HL-60 (cell line): ENCODE data around the gene DPYD.

Experiments
- DNase-seq, 2 experiments: peaks; one replicate each; pipeline ENCODE4 v3.0.0-alpha.2; 2010 to 2020; ENCODE audit warnings: low read depth in 1 of 2, low spot score in 1 of 2
- H3K27ac ChIP-seq: fragments of 250-450 bp; sonication (Bioruptor Pico); replicated peaks from 2 replicates; pipeline ENCODE4 v1.5.1; 2020; ENCODE audit warnings: mild to moderate bottlenecking, moderate library complexity
- H3K27me3 ChIP-seq: fragments of 250-450 bp; sonication (Bioruptor Pico); 2 replicates; pipeline ENCODE4 v1.5.1; 2021; ENCODE audit warnings: mild to moderate bottlenecking, moderate library complexity; ENCODE audit not compliant: insufficient read depth, poor library complexity, severe bottlenecking
- H3K4me3 ChIP-seq: replicated peaks from 2 replicates; pipeline ENCODE4 v1.5.1; 2011; ENCODE audit warnings: mild to moderate bottlenecking, control low read depth, low read length; ENCODE audit not compliant: insufficient read depth
- GABPA ChIP-seq: IDR thresholded peaks from 2 replicates; pipeline ENCODE4 v1.6.1; 2012; ENCODE audit warnings: low read depth
- POLR2AphosphoS5 ChIP-seq: IDR thresholded peaks from 2 replicates; pipeline ENCODE4 v1.6.1; 2012; ENCODE audit warnings: low read depth
- SPI1 ChIP-seq: IDR thresholded peaks from 2 replicates; pipeline ENCODE4 v1.6.1; 2012; ENCODE audit warnings: low read depth, mild to moderate bottlenecking, borderline replicate concordance
- TF ChIP-seq, protein P1 (sequence below): IDR thresholded peaks from one replicate; pipeline ENCODE4 v1.5.1; 2011; ENCODE audit warnings: low read length, control low read depth, inconsistent platforms; ENCODE audit not compliant: insufficient read depth
- TF ChIP-seq, protein P2 (sequence below): IDR thresholded peaks from 2 replicates; pipeline ENCODE4 v1.6.1; 2012; ENCODE audit warnings: low read depth; ENCODE audit not compliant: insufficient replicate concordance

The DPYD gene

DNA sequence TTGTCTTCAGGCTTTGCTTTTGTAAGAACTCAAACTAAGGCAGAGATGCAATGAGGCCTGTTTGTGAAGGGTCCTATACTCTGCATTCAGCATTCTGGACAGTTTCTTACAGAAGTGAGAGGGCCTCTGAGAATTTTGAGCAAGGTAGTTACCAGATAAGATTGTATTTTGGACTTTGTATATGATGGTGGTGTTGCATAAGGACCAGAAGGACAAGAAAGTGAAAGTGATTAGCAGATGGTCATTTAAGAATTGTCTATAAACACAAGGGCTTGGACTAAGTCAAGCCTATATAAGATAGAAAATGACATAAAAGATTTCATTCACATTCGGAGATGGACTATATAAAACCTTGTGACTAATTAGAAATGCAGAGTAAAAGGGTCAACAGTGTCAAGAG is 662.2 kb downstream of the DPYD start:
- no peak for TF ChIP-seq POLR2AphosphoS5
- TF ChIP-seq, protein P1, sequence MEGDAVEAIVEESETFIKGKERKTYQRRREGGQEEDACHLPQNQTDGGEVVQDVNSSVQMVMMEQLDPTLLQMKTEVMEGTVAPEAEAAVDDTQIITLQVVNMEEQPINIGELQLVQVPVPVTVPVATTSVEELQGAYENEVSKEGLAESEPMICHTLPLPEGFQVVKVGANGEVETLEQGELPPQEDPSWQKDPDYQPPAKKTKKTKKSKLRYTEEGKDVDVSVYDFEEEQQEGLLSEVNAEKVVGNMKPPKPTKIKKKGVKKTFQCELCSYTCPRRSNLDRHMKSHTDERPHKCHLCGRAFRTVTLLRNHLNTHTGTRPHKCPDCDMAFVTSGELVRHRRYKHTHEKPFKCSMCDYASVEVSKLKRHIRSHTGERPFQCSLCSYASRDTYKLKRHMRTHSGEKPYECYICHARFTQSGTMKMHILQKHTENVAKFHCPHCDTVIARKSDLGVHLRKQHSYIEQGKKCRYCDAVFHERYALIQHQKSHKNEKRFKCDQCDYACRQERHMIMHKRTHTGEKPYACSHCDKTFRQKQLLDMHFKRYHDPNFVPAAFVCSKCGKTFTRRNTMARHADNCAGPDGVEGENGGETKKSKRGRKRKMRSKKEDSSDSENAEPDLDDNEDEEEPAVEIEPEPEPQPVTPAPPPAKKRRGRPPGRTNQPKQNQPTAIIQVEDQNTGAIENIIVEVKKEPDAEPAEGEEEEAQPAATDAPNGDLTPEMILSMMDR = no peak
- Histone ChIP-seq H3K4me3 (no peak overlapping the region), H3K27ac (no peak overlapping the region), H3K27me3 (no peaks in the 10 kb centered on the region)
- DNase-seq = no peak

DNA sequence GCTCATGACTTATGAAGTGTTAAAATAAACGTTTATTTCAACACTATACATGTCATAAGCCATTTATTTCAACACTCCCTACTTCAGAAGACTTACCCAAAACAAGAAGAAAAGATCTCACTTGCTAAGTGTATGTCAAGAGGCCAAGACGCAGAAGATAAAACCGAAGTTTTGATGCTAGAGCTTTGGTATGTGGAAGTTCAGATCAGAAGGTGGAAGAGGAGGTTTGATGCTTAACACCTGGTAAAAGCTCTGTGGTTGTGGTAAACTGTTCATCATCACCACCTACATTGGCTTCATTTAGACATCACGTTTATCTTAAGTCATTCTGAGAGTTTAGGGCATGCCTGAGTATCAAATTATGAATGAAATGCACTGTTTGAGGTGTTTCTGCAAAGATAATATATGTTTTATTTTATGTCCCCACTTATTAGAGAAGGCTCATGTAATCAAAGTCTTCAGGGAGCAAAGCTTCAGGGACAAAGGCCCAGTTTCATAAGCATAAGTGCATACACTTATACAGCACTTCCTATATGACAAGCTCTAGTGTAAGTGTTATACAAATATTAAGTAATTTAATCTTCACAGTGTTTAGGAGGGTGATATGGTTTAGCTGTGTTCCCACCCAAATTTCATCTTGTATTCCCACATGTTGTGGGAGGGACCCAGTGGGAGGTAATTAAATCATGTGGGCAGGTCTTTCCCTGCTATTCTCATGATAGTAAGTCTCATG is 665.9 kb downstream of the DPYD start:
- Histone ChIP-seq H3K27me3 (peaks cover 3% of the 10 kb centered on the region), H3K4me3 (no peak overlapping the region)
- TF ChIP-seq GABPA (no peak), POLR2AphosphoS5 (no peak), SPI1 (no peak)
- TF ChIP-seq, protein P1 = no peak
- TF ChIP-seq, protein P2, sequence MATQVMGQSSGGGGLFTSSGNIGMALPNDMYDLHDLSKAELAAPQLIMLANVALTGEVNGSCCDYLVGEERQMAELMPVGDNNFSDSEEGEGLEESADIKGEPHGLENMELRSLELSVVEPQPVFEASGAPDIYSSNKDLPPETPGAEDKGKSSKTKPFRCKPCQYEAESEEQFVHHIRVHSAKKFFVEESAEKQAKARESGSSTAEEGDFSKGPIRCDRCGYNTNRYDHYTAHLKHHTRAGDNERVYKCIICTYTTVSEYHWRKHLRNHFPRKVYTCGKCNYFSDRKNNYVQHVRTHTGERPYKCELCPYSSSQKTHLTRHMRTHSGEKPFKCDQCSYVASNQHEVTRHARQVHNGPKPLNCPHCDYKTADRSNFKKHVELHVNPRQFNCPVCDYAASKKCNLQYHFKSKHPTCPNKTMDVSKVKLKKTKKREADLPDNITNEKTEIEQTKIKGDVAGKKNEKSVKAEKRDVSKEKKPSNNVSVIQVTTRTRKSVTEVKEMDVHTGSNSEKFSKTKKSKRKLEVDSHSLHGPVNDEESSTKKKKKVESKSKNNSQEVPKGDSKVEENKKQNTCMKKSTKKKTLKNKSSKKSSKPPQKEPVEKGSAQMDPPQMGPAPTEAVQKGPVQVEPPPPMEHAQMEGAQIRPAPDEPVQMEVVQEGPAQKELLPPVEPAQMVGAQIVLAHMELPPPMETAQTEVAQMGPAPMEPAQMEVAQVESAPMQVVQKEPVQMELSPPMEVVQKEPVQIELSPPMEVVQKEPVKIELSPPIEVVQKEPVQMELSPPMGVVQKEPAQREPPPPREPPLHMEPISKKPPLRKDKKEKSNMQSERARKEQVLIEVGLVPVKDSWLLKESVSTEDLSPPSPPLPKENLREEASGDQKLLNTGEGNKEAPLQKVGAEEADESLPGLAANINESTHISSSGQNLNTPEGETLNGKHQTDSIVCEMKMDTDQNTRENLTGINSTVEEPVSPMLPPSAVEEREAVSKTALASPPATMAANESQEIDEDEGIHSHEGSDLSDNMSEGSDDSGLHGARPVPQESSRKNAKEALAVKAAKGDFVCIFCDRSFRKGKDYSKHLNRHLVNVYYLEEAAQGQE = no peak

DNA sequence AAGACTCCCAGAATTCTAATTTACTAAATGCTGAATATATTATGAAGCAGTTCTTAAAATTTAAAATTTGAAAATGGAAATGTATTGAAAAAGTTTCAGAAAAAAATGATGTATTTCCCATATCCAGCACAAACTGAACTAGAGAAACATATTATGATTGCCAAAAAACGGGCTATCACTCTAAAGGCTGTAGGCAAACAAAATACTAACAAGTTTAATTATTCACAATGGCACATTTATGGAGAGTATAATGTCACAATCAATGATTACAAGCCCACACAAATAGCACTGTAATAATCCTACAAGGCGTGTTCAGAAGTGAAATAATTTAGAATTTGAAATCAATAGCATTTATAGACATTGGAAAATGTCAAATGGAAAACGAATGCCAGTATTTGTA is 667.9 kb downstream of the DPYD start:
- H3K27ac ChIP-seq = peak overlapping the region; percentile 43
- DNase-seq = no peak
- no peak for TF ChIP-seq SPI1
- TF ChIP-seq GABPA = no peak
- TF ChIP-seq POLR2AphosphoS5 = no peak
- TF ChIP-seq, protein P1 = no peak
- TF ChIP-seq, protein P2 = no peak
- peaks cover 3% of the 10 kb centered on the region for H3K27me3 ChIP-seq
- H3K4me3 ChIP-seq = no peak overlapping the region

More for the DNA sequence above, 665.9 kb downstream of the DPYD start:
- H3K27ac ChIP-seq = peak overlapping the region; percentile 73
- peak; percentile 13 to 76 for DNase-seq

DNA sequence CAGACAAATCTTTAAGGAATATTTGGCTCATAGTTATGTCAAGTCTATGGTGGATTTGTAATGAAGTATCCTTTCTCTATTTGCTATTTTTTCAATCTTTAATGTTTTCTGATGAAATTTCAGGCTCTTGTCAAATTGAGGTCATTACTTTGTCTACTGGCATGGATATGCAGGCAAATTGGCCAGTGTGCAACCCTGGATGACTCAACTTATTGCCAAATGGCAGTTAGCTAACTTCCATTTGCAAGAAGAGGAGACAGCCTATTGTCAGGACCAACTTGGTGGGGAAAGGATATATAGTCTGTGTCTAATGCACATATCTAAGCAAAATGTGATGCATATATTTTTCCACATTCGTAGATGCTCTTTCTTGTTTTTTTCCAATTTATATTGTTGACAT is 668.8 kb downstream of the DPYD start:
- TF ChIP-seq, protein P1 = no peak
- TF ChIP-seq GABPA (no peak), SPI1 (no peak), POLR2AphosphoS5 (no peak)
- TF ChIP-seq, protein P2 = no peak
- peak overlapping the region; percentile 43; the same call in 1 of the 2 replicates for H3K27ac ChIP-seq
- DNase-seq = peak; percentile 81 to 91

More for the DNA sequence above, 668.8 kb downstream of the DPYD start:
- peaks cover 3% of the 10 kb centered on the region for H3K27me3 ChIP-seq
- no peak overlapping the region for H3K4me3 ChIP-seq
